Hepatocyte (in vitro differentiated cells): Measurements from ENCODE around the gene ZBTB8A. TPM values are rescaled to one million over a fixed set of nuclear protein-coding genes. Genes with fewer than 3 reads are reported as not detected.

ENCODE experiments used
- DNase-seq: peaks from one replicate; pipeline ENCODE4 v3.0.0-alpha.2; 2016; ENCODE audit warnings: low spot score
- H2AFZ ChIP-seq: fragments of 200-600 bp; sonication (generic); 2 replicates; pipeline ENCODE4 v1.6.0; 2016; ENCODE audit warnings: antibody characterized with exemption, mild to moderate bottlenecking
- H3K27ac ChIP-seq: fragments of 200-600 bp; sonication (generic); 2 replicates; pipeline ENCODE4 v1.5.1; 2016; ENCODE audit warnings: mild to moderate bottlenecking
- H3K27me3 ChIP-seq: fragments of 200-600 bp; sonication (generic); 2 replicates; pipeline ENCODE4 v1.6.1; 2016
- H3K36me3 ChIP-seq: fragments of 200-600 bp; sonication (generic); replicated peaks from 2 replicates; pipeline ENCODE4 v1.5.1; 2016; ENCODE audit warnings: low read depth; ENCODE audit not compliant: insufficient read depth
- H3K4me1 ChIP-seq: fragments of 200-600 bp; sonication (generic); 2 replicates; pipeline ENCODE4 v1.5.1; 2016; ENCODE audit warnings: mild to moderate bottlenecking, moderate library complexity; ENCODE audit not compliant: insufficient read depth
- H3K4me2 ChIP-seq: fragments of 200-600 bp; sonication (generic); 2 replicates; pipeline ENCODE4 v1.6.0; 2016
- H3K4me3 ChIP-seq: fragments of 200-600 bp; sonication (generic); 2 replicates; pipeline ENCODE4 v1.5.1; 2016; ENCODE audit warnings: mild to moderate bottlenecking
- H3K79me2 ChIP-seq: fragments of 200-600 bp; sonication (generic); 2 replicates; pipeline ENCODE4 v1.6.0; 2017; ENCODE audit warnings: mild to moderate bottlenecking
- H3K9me2 ChIP-seq: fragments of 200-600 bp; sonication (generic); replicated peaks from 2 replicates; pipeline ENCODE4 v1.6.0; 2017; ENCODE audit warnings: mild to moderate bottlenecking; ENCODE audit not compliant: insufficient read depth
- H3K9me3 ChIP-seq: fragments of 200-600 bp; sonication (generic); 2 replicates; pipeline ENCODE4 v1.5.1; 2016; ENCODE audit warnings: low read depth, mild to moderate bottlenecking
- H4K20me1 ChIP-seq: fragments of 200-600 bp; sonication (generic); 2 replicates; pipeline ENCODE4 v1.6.0; 2016; ENCODE audit warnings: mild to moderate bottlenecking; ENCODE audit not compliant: insufficient read depth, poor library complexity, severe bottlenecking
- EZH2 ChIP-seq: fragments of 200-600 bp; sonication (generic); IDR thresholded peaks from 2 replicates; pipeline ENCODE4 v1.6.1; 2016; ENCODE audit warnings: antibody characterized with exemption, mild to moderate bottlenecking, borderline replicate concordance
- EZH2phosphoT487 ChIP-seq: fragments of 200-600 bp; sonication (generic); IDR thresholded peaks from one replicate; pipeline ENCODE4 v1.6.1; 2018; ENCODE audit warnings: antibody characterized with exemption, mild to moderate bottlenecking, low read depth, moderate library complexity; ENCODE audit not compliant: unreplicated experiment, severe bottlenecking
- WGBS: methylation state at CpG from one replicate; pipeline ENCODE4 v1.1.6; 2016; ENCODE audit warnings: low lambda C conversion rate; ENCODE audit errors: missing lambda C conversion rate; 5-methylcytosine and 5-hydroxymethylcytosine counted together
- polyA plus RNA-seq: library from polyadenylated mRNA; unstranded; fragments of >200 nt; fragmentation: Nextera tagmentation; extraction: Ambion mirVana; gene quantifications from 2 replicates; pipeline ENCODE4 v1.2.1, GENCODE V29; 2016
- total RNA-seq: library from RNA; depleted of rRNA; stranded (reverse); fragments of >200 nt; gene quantifications from 2 replicates; pipeline ENCODE4 v1.2.3, GENCODE V29; 2014
- TF ChIP-seq, protein P1 (sequence below): fragments of 200-600 bp; sonication (generic); IDR thresholded peaks from 2 replicates; pipeline ENCODE4 v1.5.1; 2016; ENCODE audit warnings: antibody characterized with exemption, mild to moderate bottlenecking; ENCODE audit not compliant: poor library complexity

The ZBTB8A gene
- total and polyA plus RNA-seq, 2 experiments from 2014 or later, result 3.7 to 5.7 TPM

DNA sequence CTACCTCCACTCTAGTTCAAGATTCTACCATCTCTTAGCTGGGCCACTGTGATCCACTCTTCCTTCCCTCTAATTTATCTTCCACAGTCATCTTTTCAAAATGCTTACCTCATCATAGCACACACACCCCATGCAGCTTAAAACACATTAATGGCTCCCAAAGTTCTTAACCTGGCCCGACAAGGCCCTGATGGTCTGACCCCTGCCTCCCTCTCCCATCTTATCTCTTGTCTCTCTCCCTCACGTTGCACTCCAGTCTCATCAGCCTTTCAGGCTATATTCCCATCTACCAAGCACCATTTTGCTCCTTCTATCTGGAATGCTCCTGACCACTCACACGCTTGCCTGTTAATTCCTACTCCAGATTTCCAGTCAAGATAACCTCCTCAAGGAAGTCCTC, 2.5 kb upstream of the ZBTB8A start:
- Histone ChIP-seq H3K27ac (no peak overlapping the region), H3K4me3 (no peak overlapping the region), H4K20me1 (no peaks in the 10 kb centered on the region), H3K9me3 (no peaks in the 10 kb centered on the region), H2AFZ (no peak overlapping the region), H3K4me2 (no peak overlapping the region), H3K36me3 (no peaks in the 10 kb centered on the region), H3K27me3 (no peaks in the 10 kb centered on the region), H3K9me2 (no peaks in the 10 kb centered on the region), H3K79me2 (peaks cover 18% of the 10 kb centered on the region), H3K4me1 (peaks cover 12% of the 10 kb centered on the region)
- WGBS, result 64% methylated on average over 3 of the region's 3 CpGs
- TF ChIP-seq EZH2, result no peak
- no peak for DNase-seq

DNA sequence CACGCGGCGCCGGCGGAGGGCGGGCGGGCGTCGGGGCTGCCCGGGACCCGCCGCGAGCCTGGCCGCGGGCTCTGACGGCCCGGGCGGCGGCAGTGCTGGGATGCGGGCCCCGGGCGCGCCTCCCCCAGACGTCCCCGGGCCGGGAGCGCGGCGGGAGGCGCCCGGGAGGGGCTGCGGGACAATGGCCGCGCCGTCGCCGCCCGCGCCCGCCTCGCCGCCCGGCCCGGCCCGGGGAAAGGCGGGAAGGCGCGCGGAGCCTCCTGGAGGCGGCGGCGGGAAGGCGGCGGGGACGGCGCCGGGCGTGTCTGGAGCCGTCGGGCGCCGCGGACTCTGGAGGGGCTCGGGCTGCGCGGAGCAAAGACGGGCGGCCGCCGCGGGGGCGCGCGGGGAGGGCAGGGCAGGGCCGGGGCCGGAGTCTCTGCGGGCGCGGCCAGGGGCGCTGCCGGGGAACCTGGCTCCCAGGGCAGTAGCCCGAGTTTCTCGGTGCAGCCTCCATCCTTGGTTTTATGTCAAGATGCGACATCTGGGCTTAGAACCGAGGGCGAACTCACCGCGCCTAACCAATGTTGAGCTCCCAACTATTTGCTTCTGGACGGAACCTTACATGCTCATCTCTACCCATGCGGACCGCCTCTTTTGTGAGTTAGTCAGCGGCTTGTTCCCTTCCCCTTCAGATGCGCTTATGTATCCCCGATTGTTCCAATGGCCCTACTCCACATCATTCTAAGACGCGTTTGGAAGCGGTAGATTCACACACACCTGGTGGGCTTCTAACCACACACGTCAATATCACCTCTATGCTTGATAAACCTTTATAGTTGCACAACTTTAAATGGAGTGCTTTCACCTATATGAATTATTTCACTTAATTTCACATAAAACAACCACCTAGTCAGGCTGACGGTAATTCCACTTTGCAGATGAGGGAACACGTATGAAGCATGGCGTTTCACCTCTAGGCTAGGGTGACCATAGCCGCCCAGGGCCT, 651 bp downstream of the ZBTB8A start:
- Histone ChIP-seq H3K4me1 (peaks cover 12% of the 10 kb centered on the region), H3K79me2 (peaks cover 44% of the 10 kb centered on the region), H3K4me3 (peak overlapping the region; percentile 75), H2AFZ (peak overlapping the region; percentile 71), H3K27me3 (no peaks in the 10 kb centered on the region), H3K27ac (peak overlapping the region; percentile 82), H4K20me1 (no peaks in the 10 kb centered on the region), H3K4me2 (peak overlapping the region; percentile 89), H3K9me3 (no peaks in the 10 kb centered on the region), H3K9me2 (no peaks in the 10 kb centered on the region), H3K36me3 (no peaks in the 10 kb centered on the region)
- 10% methylated on average over 29 of the region's 102 CpGs for WGBS
- TF ChIP-seq, protein P1, sequence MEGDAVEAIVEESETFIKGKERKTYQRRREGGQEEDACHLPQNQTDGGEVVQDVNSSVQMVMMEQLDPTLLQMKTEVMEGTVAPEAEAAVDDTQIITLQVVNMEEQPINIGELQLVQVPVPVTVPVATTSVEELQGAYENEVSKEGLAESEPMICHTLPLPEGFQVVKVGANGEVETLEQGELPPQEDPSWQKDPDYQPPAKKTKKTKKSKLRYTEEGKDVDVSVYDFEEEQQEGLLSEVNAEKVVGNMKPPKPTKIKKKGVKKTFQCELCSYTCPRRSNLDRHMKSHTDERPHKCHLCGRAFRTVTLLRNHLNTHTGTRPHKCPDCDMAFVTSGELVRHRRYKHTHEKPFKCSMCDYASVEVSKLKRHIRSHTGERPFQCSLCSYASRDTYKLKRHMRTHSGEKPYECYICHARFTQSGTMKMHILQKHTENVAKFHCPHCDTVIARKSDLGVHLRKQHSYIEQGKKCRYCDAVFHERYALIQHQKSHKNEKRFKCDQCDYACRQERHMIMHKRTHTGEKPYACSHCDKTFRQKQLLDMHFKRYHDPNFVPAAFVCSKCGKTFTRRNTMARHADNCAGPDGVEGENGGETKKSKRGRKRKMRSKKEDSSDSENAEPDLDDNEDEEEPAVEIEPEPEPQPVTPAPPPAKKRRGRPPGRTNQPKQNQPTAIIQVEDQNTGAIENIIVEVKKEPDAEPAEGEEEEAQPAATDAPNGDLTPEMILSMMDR, result no peak
- TF ChIP-seq EZH2phosphoT487, result no peak
- TF ChIP-seq EZH2, result no peak
- DNase-seq, result peak; percentile 77

DNA sequence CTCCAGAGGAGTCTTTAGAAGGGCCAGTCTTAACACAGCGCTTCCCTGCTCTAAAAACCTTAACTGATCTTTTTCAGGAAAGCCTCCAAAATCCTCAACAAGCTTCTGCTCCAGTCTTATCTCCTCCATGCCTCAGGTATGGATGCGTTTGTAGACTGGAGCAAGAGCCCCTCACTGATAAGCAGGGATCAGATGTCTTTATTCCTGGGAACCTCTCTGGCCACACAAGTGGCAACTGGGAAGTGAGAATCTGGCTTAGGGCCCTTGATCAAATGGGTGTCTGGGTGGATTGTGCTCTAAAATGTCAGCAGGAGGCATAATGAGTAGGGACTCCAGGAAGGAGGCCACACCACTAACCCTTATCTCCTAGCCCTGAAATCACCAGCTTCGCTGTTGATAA, 1.4 kb downstream of the ZBTB8A start:
- no peak for DNase-seq
- 54% methylated on average over 3 of the region's 3 CpGs for WGBS
- no peak overlapping the region for H3K27ac ChIP-seq
- no peaks in the 10 kb centered on the region for H4K20me1 ChIP-seq
- peak overlapping the region; percentile 54 for H3K4me3 ChIP-seq
- H3K79me2 ChIP-seq, result peaks cover 49% of the 10 kb centered on the region
- peak overlapping the region; percentile 85 for H3K4me2 ChIP-seq
- no peak overlapping the region for H2AFZ ChIP-seq
- no peaks in the 10 kb centered on the region for H3K36me3 ChIP-seq
- H3K9me2 ChIP-seq, result no peaks in the 10 kb centered on the region
- TF ChIP-seq EZH2phosphoT487 (no peak), EZH2 (no peak)
- TF ChIP-seq, protein P1, result no peak
- H3K9me3 ChIP-seq, result no peaks in the 10 kb centered on the region
- H3K4me1 ChIP-seq, result peaks cover 12% of the 10 kb centered on the region
- H3K27me3 ChIP-seq, result no peaks in the 10 kb centered on the region

DNA sequence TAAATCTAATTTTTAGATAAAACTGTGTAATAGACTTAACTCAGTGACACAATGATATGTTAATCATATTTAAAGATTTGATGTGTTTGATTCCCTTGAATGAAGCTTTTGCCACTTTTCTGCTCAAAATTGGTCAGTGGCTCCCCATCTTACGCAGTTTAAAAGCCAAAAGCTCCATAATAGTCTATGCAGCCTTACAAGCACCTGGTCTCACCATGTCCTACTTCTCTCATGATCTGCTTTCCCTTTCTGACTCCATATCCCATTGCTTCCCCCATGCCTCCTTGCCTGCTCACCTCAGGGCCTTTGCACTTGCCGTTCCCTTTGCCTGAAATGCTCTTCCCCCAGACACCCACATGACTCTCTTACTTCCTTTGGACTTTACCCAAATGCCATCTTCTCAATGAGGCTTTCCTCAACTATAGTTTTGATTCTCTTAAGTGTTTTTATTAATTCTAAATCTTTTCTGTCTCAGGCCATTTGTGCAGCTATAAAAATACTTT, 1.9 kb downstream of the ZBTB8A start:
- peaks cover 55% of the 10 kb centered on the region for H3K79me2 ChIP-seq
- no peaks in the 10 kb centered on the region for H3K9me3 ChIP-seq
- H3K27me3 ChIP-seq, result no peaks in the 10 kb centered on the region
- H3K27ac ChIP-seq, result no peak overlapping the region
- DNase-seq, result no peak
- H4K20me1 ChIP-seq, result no peaks in the 10 kb centered on the region
- no peak for TF ChIP-seq EZH2
- TF ChIP-seq EZH2phosphoT487, result no peak
- TF ChIP-seq, protein P1, result no peak
- no peak overlapping the region for H3K4me3 ChIP-seq
- H3K9me2 ChIP-seq, result no peaks in the 10 kb centered on the region
- no peaks in the 10 kb centered on the region for H3K36me3 ChIP-seq
- H3K4me1 ChIP-seq, result peaks cover 12% of the 10 kb centered on the region
- H3K4me2 ChIP-seq, result peak overlapping the region; percentile 85
- H2AFZ ChIP-seq, result no peak overlapping the region
- 98% methylated on average over 2 of the region's 2 CpGs for WGBS
